OCI-LY1 (cell line): ENCODE results near the gene GLDN.

Source experiments
- H2AFZ ChIP-seq: fragments of 200-600 bp; sonication (generic), shearing (Covaris generic); 2 replicates; pipeline ENCODE4 v1.6.0; 2014; ENCODE audit warnings: antibody characterized with exemption, mild to moderate bottlenecking, low read length
- H3F3A ChIP-seq: fragments of 200-600 bp; sonication (generic), shearing (Covaris generic); 2 replicates; pipeline ENCODE4 v1.6.0; 2014; ENCODE audit warnings: mild to moderate bottlenecking, antibody characterized with exemption, low read length, moderate library complexity; ENCODE audit not compliant: insufficient read depth
- H3K27ac ChIP-seq: fragments of 200-600 bp; sonication (generic); 2 replicates; pipeline ENCODE4 v1.5.1; 2014; ENCODE audit warnings: low read length, mixed run types, mild to moderate bottlenecking, low read depth; ENCODE audit not compliant: poor library complexity, severe bottlenecking
- H3K27me3 ChIP-seq: fragments of 200-600 bp; sonication (generic); 2 replicates; pipeline ENCODE4 v1.6.0; 2014; ENCODE audit warnings: antibody characterized with exemption, mild to moderate bottlenecking, low read length, moderate library complexity; ENCODE audit not compliant: insufficient read depth
- H3K36me3 ChIP-seq: fragments of 200-600 bp; sonication (generic); 2 replicates; pipeline ENCODE4 v1.6.1; 2014; ENCODE audit warnings: mild to moderate bottlenecking, antibody characterized with exemption, low read length, moderate library complexity, mixed read lengths; ENCODE audit not compliant: insufficient read depth
- H3K4me1 ChIP-seq: fragments of 200-600 bp; sonication (generic); 2 replicates; pipeline ENCODE4 v1.5.1; 2014; ENCODE audit warnings: mild to moderate bottlenecking, low read length, moderate library complexity; ENCODE audit not compliant: insufficient read depth, severe bottlenecking
- H3K4me2 ChIP-seq: fragments of 200-600 bp; sonication (generic), shearing (Covaris generic); 2 replicates; pipeline ENCODE4 v1.6.1; 2014; ENCODE audit warnings: low read length
- H3K4me3 ChIP-seq: fragments of 200-600 bp; sonication (generic); 2 replicates; pipeline ENCODE4 v1.5.1; 2014; ENCODE audit warnings: low read length, low read depth, mild to moderate bottlenecking, mixed read lengths; ENCODE audit not compliant: poor library complexity, severe bottlenecking
- H3K79me2 ChIP-seq: fragments of 200-600 bp; shearing (Covaris generic); 2 replicates; pipeline ENCODE4 v1.6.1; 2016; ENCODE audit warnings: mixed run types, low read length, mixed read lengths; ENCODE audit not compliant: insufficient read depth
- H3K9ac ChIP-seq: fragments of 200-600 bp; sonication (generic), shearing (Covaris generic); 2 replicates; pipeline ENCODE4 v1.6.1; 2014; ENCODE audit warnings: mild to moderate bottlenecking, low read length, mixed read lengths
- H3K9me2 ChIP-seq: fragments of 200-600 bp; sonication (generic), shearing (Covaris generic); 2 replicates; pipeline ENCODE4 v1.6.1; 2014; ENCODE audit warnings: low read depth, mild to moderate bottlenecking, low read length, mixed read lengths
- H3K9me3 ChIP-seq: fragments of 200-600 bp; shearing (Covaris generic); 2 replicates; pipeline ENCODE4 v1.6.1; 2014; ENCODE audit warnings: low read length, mixed read lengths
- H4K20me1 ChIP-seq: fragments of 200-600 bp; sonication (generic), shearing (Covaris generic); 2 replicates; pipeline ENCODE4 v1.6.0; 2016; ENCODE audit warnings: mild to moderate bottlenecking, low read length; ENCODE audit not compliant: insufficient read depth
- EZH2 ChIP-seq: fragments of 200-600 bp; sonication (generic), shearing (Covaris generic); IDR thresholded peaks from 2 replicates; pipeline ENCODE4 v1.8.0; 2017; ENCODE audit warnings: borderline replicate concordance, mixed run types, mild to moderate bottlenecking, antibody characterized with exemption, low read length, moderate library complexity, mixed read lengths
- TF ChIP-seq, protein P1 (sequence below): fragments of 200-600 bp; sonication (generic), shearing (Covaris generic); IDR thresholded peaks from 2 replicates; pipeline ENCODE4 v1.5.1; 2017; ENCODE audit warnings: mild to moderate bottlenecking, antibody characterized with exemption, low read length, moderate library complexity, mixed read lengths

GLDN gene

GRCh38 chr15:51374131-51374530 is 32.7 kb downstream of the GLDN start:
- H4K20me1 ChIP-seq: no peaks in the 10 kb centered on the region
- no peak overlapping the region for H3K4me3 ChIP-seq
- H3K27me3 ChIP-seq: no peaks in the 10 kb centered on the region
- H3K79me2 ChIP-seq: no peaks in the 10 kb centered on the region
- H3F3A ChIP-seq: no peaks in the 10 kb centered on the region
- H3K36me3 ChIP-seq: no peaks in the 10 kb centered on the region
- no peak overlapping the region for H2AFZ ChIP-seq
- no peak overlapping the region for H3K9ac ChIP-seq
- no peak overlapping the region for H3K27ac ChIP-seq
- no peak for TF ChIP-seq EZH2
- TF ChIP-seq, protein P1, sequence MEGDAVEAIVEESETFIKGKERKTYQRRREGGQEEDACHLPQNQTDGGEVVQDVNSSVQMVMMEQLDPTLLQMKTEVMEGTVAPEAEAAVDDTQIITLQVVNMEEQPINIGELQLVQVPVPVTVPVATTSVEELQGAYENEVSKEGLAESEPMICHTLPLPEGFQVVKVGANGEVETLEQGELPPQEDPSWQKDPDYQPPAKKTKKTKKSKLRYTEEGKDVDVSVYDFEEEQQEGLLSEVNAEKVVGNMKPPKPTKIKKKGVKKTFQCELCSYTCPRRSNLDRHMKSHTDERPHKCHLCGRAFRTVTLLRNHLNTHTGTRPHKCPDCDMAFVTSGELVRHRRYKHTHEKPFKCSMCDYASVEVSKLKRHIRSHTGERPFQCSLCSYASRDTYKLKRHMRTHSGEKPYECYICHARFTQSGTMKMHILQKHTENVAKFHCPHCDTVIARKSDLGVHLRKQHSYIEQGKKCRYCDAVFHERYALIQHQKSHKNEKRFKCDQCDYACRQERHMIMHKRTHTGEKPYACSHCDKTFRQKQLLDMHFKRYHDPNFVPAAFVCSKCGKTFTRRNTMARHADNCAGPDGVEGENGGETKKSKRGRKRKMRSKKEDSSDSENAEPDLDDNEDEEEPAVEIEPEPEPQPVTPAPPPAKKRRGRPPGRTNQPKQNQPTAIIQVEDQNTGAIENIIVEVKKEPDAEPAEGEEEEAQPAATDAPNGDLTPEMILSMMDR: no peak
- no peak overlapping the region for H3K4me2 ChIP-seq
- H3K4me1 ChIP-seq: no peaks in the 10 kb centered on the region
- no peaks in the 10 kb centered on the region for H3K9me3 ChIP-seq
- H3K9me2 ChIP-seq: no peaks in the 10 kb centered on the region

GRCh38 chr15:51375966-51376640 is 34.6 kb downstream of the GLDN start:
- TF ChIP-seq, protein P1: no peak
- TF ChIP-seq EZH2: no peak
- Histone ChIP-seq H3K9me2 (no peaks in the 10 kb centered on the region), H3K4me1 (no peaks in the 10 kb centered on the region), H3K27me3 (no peaks in the 10 kb centered on the region), H3K4me2 (no peak overlapping the region), H3F3A (no peaks in the 10 kb centered on the region), H2AFZ (no peak overlapping the region), H3K9ac (no peak overlapping the region), H3K4me3 (no peak overlapping the region), H3K27ac (no peak overlapping the region), H3K9me3 (no peaks in the 10 kb centered on the region), H3K79me2 (no peaks in the 10 kb centered on the region), H4K20me1 (no peaks in the 10 kb centered on the region), H3K36me3 (no peaks in the 10 kb centered on the region)

GRCh38 chr15:51377038-51377786 is 35.8 kb downstream of the GLDN start:
- Histone ChIP-seq H3K4me2 (no peak overlapping the region), H3K9me3 (no peaks in the 10 kb centered on the region), H3K4me3 (no peak overlapping the region), H3K27me3 (no peaks in the 10 kb centered on the region), H3K36me3 (no peaks in the 10 kb centered on the region), H3K9ac (no peak overlapping the region), H3K9me2 (no peaks in the 10 kb centered on the region), H4K20me1 (no peaks in the 10 kb centered on the region), H3K4me1 (no peaks in the 10 kb centered on the region), H2AFZ (no peak overlapping the region), H3F3A (no peaks in the 10 kb centered on the region), H3K79me2 (no peaks in the 10 kb centered on the region), H3K27ac (no peak overlapping the region)
- TF ChIP-seq, protein P1: no peak
- no peak for TF ChIP-seq EZH2
